WTC11 (cell line): Measurements from ENCODE around the gene EDARADD. TPM values are rescaled to one million over a fixed set of nuclear protein-coding genes. Genes with fewer than 3 reads are reported as not detected.
A peak's percentile ranks its signal among the peaks of the same experiment; 100 is the strongest.

Experiments
- ATAC-seq: fragments of 200-7000 bp; cut with Tn5 transposase; 2 replicates; pipeline ENCODE4 v1.10.0; 2021; ENCODE audit warnings: mild to moderate bottlenecking, moderate library complexity
- CTCF ChIA-PET: fragments of 300-600 bp; sonication (Branson Sonifier 250); formaldehyde crosslinking; loops from one replicate; lab custom pipeline; 2021; ENCODE audit warnings: antibody characterized with exemption; lab: Charles Lee
- POLR2A ChIA-PET: fragments of 350-600 bp; sonication (Branson Sonifier 250); formaldehyde crosslinking; loops from one replicate; lab custom pipeline; 2021; ENCODE audit warnings: antibody characterized with exemption; lab: Charles Lee
- DNase-seq: peaks from one replicate; pipeline ENCODE4 v3.0.0; 2021; ENCODE audit warnings: low spot score
- H3K27ac Mint-ChIP-seq: 2 replicates; pipeline ENCODE4 v1.8.0; 2021; ENCODE audit warnings: mixed read lengths
- H3K27me3 Mint-ChIP-seq: 2 replicates; pipeline ENCODE4 v1.8.0; 2021; ENCODE audit warnings: low read depth, mild to moderate bottlenecking, moderate library complexity, mixed read lengths
- H3K36me3 Mint-ChIP-seq: 2 replicates; pipeline ENCODE4 v1.8.0; 2021; ENCODE audit warnings: mixed read lengths
- H3K4me1 Mint-ChIP-seq: 2 replicates; pipeline ENCODE4 v1.8.0; 2022; ENCODE audit warnings: mixed read lengths
- H3K4me3 Mint-ChIP-seq: 2 replicates; pipeline ENCODE4 v1.8.0; 2021; ENCODE audit warnings: mild to moderate bottlenecking, moderate library complexity, mixed read lengths
- H3K9me3 Mint-ChIP-seq: 2 replicates; pipeline ENCODE4 v1.8.0; 2021; ENCODE audit warnings: mixed read lengths
- CBFB ChIP-seq: sonication (generic); formaldehyde crosslinking; IDR thresholded peaks from 2 replicates; pipeline ENCODE4 v1.8.1; 2022; ENCODE audit warnings: mild to moderate bottlenecking, low read depth, missing genetic modification reagents
- CREM ChIP-seq: sonication (generic); formaldehyde crosslinking; IDR thresholded peaks from 2 replicates; pipeline ENCODE4 v1.8.1; 2022; ENCODE audit warnings: mild to moderate bottlenecking, missing genetic modification reagents, moderate library complexity
- FOXP1 ChIP-seq: sonication (generic); formaldehyde crosslinking; IDR thresholded peaks from 2 replicates; pipeline ENCODE4 v1.8.0; 2022; ENCODE audit warnings: missing genetic modification reagents, mild to moderate bottlenecking, moderate library complexity, borderline replicate concordance
- IRF2 ChIP-seq: sonication (generic); formaldehyde crosslinking; IDR thresholded peaks from 2 replicates; pipeline ENCODE4 v1.8.0; 2022; ENCODE audit warnings: low read depth, missing genetic modification reagents, borderline replicate concordance
- KAT7 ChIP-seq: sonication (generic); formaldehyde crosslinking; IDR thresholded peaks from 2 replicates; pipeline ENCODE4 v1.8.1; 2023; ENCODE audit warnings: missing genetic modification reagents, mild to moderate bottlenecking, borderline replicate concordance
- NFYB ChIP-seq: sonication (generic); formaldehyde crosslinking; conservative IDR thresholded peaks from 2 replicates; pipeline ENCODE4 v1.8.0; 2022; ENCODE audit warnings: low read depth, missing genetic modification reagents
- TEAD4 ChIP-seq: sonication (generic); formaldehyde crosslinking; IDR thresholded peaks from 2 replicates; pipeline ENCODE4 v1.8.0; 2022; ENCODE audit warnings: mild to moderate bottlenecking, missing genetic modification reagents
- TP53 ChIP-seq: sonication (generic); formaldehyde crosslinking; IDR thresholded peaks from 2 replicates; pipeline ENCODE4 v1.8.1; 2023; ENCODE audit warnings: mild to moderate bottlenecking, missing genetic modification reagents
- ZNF219 ChIP-seq: sonication (generic); formaldehyde crosslinking; IDR thresholded peaks from 2 replicates; pipeline ENCODE4 v1.8.0; 2023; ENCODE audit warnings: missing genetic modification reagents, mild to moderate bottlenecking, borderline replicate concordance
- ZNF232 ChIP-seq: sonication (generic); formaldehyde crosslinking; IDR thresholded peaks from 2 replicates; pipeline ENCODE4 v1.8.0; 2022; ENCODE audit warnings: mild to moderate bottlenecking, missing genetic modification reagents
- ZNF317 ChIP-seq: sonication (generic); formaldehyde crosslinking; IDR thresholded peaks from 2 replicates; pipeline ENCODE4 v1.8.1; 2023; ENCODE audit warnings: low read depth, mild to moderate bottlenecking, moderate library complexity, missing genetic modification reagents, borderline replicate concordance
- total RNA-seq: library from RNA; stranded (reverse); gene quantifications from 3 replicates; pipeline ENCODE4 v1.2.3, GENCODE V29; 2021
- TF ChIP-seq, protein P1 (sequence below): fragments of 250-450 bp; sonication (Bioruptor Pico); IDR thresholded peaks from 2 replicates; pipeline ENCODE4 v1.9.0; 2021; ENCODE audit warnings: mild to moderate bottlenecking
- TF ChIP-seq, protein P2 (sequence below): fragments of 250-450 bp; sonication (Bioruptor Pico); IDR thresholded peaks from 2 replicates; pipeline ENCODE4 v2.1.2; 2022; ENCODE audit warnings: mild to moderate bottlenecking, moderate library complexity
- TF ChIP-seq, protein P3 (sequence below): sonication (generic); formaldehyde crosslinking; IDR thresholded peaks from 2 replicates; pipeline ENCODE4 v1.8.1; 2022; ENCODE audit warnings: low read depth, mild to moderate bottlenecking, moderate library complexity, missing genetic modification reagents, borderline replicate concordance
- TF ChIP-seq, protein P4 (sequence below): sonication (generic); formaldehyde crosslinking; IDR thresholded peaks from 2 replicates; pipeline ENCODE4 v1.8.1; 2023; ENCODE audit warnings: mild to moderate bottlenecking, missing genetic modification reagents
- TF ChIP-seq, protein P5 (sequence below): sonication (generic); formaldehyde crosslinking; IDR thresholded peaks from 2 replicates; pipeline ENCODE4 v1.8.1; 2022; ENCODE audit warnings: low read depth, missing genetic modification reagents, borderline replicate concordance
- TF ChIP-seq, protein P6 (sequence below): sonication (generic); formaldehyde crosslinking; IDR thresholded peaks from 2 replicates; pipeline ENCODE4 v1.8.1; 2023; ENCODE audit warnings: mild to moderate bottlenecking, missing genetic modification reagents, borderline replicate concordance
- TF ChIP-seq, protein P7 (sequence below): sonication (generic); formaldehyde crosslinking; IDR thresholded peaks from 2 replicates; pipeline ENCODE4 v1.8.0; 2023; ENCODE audit warnings: mild to moderate bottlenecking, missing genetic modification reagents
- TF ChIP-seq, protein P8 (sequence below): fragments of 250-450 bp; sonication (Bioruptor Pico); conservative IDR thresholded peaks from 2 replicates; pipeline ENCODE4 v1.9.0; 2021; ENCODE audit warnings: mild to moderate bottlenecking
- TF ChIP-seq, protein P9 (sequence below): sonication (generic); formaldehyde crosslinking; IDR thresholded peaks from 2 replicates; pipeline ENCODE4 v1.8.1; 2023; ENCODE audit warnings: mild to moderate bottlenecking, missing genetic modification reagents

Gene EDARADD
- total RNA-seq, 1 experiment from 2014 or later, result 5.0 TPM

DNA sequence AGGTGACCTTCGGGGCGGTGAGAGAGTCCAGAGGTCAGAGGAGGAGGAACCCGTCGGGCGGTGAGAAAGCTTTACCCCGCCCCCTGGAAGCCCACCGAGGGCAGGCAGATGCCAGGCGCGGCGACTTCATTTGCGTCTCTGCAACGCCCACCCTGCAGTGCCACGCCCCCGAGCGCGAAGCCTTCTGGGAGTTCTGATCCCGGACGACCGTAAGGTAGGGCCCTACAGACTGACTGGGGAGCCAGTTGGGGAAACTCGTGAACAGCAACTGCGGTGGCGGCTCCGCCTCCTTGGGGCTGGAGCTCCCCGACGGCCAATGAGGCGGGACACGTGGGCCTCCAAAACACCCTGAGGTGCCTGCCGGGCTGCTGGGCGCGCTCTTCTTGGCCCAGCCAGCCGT lies 46.0 kb upstream of the EDARADD start:
- TF ChIP-seq NFYB (CRISPR knock-in tag) (no peak), TP53 (no peak), IRF2 (CRISPR knock-in tag) (no peak), CREM (no peak), ZNF232 (CRISPR knock-in tag) (no peak), ZNF219 (no peak), ZNF317 (no peak), KAT7 (CRISPR knock-in tag) (no peak), TEAD4 (no peak), FOXP1 (no peak), CBFB (no peak)
- TF ChIP-seq, protein P1, sequence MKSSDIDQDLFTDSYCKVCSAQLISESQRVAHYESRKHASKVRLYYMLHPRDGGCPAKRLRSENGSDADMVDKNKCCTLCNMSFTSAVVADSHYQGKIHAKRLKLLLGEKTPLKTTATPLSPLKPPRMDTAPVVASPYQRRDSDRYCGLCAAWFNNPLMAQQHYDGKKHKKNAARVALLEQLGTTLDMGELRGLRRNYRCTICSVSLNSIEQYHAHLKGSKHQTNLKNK (CRISPR knock-in tag), result no peak
- TF ChIP-seq, protein P2, sequence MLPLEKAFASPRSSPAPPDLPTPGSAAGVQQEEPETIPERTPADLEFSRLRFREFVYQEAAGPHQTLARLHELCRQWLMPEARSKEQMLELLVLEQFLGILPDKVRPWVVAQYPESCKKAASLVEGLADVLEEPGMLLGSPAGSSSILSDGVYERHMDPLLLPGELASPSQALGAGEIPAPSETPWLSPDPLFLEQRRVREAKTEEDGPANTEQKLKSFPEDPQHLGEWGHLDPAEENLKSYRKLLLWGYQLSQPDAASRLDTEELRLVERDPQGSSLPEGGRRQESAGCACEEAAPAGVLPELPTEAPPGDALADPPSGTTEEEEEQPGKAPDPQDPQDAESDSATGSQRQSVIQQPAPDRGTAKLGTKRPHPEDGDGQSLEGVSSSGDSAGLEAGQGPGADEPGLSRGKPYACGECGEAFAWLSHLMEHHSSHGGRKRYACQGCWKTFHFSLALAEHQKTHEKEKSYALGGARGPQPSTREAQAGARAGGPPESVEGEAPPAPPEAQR, result no peak
- TF ChIP-seq, protein P3, sequence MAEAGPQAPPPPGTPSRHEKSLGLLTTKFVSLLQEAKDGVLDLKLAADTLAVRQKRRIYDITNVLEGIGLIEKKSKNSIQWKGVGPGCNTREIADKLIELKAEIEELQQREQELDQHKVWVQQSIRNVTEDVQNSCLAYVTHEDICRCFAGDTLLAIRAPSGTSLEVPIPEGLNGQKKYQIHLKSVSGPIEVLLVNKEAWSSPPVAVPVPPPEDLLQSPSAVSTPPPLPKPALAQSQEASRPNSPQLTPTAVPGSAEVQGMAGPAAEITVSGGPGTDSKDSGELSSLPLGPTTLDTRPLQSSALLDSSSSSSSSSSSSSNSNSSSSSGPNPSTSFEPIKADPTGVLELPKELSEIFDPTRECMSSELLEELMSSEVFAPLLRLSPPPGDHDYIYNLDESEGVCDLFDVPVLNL (CRISPR knock-in tag), result no peak
- TF ChIP-seq, protein P4, sequence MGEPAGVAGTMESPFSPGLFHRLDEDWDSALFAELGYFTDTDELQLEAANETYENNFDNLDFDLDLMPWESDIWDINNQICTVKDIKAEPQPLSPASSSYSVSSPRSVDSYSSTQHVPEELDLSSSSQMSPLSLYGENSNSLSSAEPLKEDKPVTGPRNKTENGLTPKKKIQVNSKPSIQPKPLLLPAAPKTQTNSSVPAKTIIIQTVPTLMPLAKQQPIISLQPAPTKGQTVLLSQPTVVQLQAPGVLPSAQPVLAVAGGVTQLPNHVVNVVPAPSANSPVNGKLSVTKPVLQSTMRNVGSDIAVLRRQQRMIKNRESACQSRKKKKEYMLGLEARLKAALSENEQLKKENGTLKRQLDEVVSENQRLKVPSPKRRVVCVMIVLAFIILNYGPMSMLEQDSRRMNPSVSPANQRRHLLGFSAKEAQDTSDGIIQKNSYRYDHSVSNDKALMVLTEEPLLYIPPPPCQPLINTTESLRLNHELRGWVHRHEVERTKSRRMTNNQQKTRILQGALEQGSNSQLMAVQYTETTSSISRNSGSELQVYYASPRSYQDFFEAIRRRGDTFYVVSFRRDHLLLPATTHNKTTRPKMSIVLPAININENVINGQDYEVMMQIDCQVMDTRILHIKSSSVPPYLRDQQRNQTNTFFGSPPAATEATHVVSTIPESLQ (CRISPR knock-in tag), result no peak
- TF ChIP-seq, protein P5, sequence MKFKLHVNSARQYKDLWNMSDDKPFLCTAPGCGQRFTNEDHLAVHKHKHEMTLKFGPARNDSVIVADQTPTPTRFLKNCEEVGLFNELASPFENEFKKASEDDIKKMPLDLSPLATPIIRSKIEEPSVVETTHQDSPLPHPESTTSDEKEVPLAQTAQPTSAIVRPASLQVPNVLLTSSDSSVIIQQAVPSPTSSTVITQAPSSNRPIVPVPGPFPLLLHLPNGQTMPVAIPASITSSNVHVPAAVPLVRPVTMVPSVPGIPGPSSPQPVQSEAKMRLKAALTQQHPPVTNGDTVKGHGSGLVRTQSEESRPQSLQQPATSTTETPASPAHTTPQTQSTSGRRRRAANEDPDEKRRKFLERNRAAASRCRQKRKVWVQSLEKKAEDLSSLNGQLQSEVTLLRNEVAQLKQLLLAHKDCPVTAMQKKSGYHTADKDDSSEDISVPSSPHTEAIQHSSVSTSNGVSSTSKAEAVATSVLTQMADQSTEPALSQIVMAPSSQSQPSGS (CRISPR knock-in tag), result no peak
- TF ChIP-seq, protein P6, sequence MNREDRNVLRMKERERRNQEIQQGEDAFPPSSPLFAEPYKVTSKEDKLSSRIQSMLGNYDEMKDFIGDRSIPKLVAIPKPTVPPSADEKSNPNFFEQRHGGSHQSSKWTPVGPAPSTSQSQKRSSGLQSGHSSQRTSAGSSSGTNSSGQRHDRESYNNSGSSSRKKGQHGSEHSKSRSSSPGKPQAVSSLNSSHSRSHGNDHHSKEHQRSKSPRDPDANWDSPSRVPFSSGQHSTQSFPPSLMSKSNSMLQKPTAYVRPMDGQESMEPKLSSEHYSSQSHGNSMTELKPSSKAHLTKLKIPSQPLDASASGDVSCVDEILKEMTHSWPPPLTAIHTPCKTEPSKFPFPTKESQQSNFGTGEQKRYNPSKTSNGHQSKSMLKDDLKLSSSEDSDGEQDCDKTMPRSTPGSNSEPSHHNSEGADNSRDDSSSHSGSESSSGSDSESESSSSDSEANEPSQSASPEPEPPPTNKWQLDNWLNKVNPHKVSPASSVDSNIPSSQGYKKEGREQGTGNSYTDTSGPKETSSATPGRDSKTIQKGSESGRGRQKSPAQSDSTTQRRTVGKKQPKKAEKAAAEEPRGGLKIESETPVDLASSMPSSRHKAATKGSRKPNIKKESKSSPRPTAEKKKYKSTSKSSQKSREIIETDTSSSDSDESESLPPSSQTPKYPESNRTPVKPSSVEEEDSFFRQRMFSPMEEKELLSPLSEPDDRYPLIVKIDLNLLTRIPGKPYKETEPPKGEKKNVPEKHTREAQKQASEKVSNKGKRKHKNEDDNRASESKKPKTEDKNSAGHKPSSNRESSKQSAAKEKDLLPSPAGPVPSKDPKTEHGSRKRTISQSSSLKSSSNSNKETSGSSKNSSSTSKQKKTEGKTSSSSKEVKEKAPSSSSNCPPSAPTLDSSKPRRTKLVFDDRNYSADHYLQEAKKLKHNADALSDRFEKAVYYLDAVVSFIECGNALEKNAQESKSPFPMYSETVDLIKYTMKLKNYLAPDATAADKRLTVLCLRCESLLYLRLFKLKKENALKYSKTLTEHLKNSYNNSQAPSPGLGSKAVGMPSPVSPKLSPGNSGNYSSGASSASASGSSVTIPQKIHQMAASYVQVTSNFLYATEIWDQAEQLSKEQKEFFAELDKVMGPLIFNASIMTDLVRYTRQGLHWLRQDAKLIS (CRISPR knock-in tag), result no peak
- TF ChIP-seq, protein P7, sequence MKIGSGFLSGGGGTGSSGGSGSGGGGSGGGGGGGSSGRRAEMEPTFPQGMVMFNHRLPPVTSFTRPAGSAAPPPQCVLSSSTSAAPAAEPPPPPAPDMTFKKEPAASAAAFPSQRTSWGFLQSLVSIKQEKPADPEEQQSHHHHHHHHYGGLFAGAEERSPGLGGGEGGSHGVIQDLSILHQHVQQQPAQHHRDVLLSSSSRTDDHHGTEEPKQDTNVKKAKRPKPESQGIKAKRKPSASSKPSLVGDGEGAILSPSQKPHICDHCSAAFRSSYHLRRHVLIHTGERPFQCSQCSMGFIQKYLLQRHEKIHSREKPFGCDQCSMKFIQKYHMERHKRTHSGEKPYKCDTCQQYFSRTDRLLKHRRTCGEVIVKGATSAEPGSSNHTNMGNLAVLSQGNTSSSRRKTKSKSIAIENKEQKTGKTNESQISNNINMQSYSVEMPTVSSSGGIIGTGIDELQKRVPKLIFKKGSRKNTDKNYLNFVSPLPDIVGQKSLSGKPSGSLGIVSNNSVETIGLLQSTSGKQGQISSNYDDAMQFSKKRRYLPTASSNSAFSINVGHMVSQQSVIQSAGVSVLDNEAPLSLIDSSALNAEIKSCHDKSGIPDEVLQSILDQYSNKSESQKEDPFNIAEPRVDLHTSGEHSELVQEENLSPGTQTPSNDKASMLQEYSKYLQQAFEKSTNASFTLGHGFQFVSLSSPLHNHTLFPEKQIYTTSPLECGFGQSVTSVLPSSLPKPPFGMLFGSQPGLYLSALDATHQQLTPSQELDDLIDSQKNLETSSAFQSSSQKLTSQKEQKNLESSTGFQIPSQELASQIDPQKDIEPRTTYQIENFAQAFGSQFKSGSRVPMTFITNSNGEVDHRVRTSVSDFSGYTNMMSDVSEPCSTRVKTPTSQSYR (CRISPR knock-in tag), result no peak
- TF ChIP-seq, protein P8, sequence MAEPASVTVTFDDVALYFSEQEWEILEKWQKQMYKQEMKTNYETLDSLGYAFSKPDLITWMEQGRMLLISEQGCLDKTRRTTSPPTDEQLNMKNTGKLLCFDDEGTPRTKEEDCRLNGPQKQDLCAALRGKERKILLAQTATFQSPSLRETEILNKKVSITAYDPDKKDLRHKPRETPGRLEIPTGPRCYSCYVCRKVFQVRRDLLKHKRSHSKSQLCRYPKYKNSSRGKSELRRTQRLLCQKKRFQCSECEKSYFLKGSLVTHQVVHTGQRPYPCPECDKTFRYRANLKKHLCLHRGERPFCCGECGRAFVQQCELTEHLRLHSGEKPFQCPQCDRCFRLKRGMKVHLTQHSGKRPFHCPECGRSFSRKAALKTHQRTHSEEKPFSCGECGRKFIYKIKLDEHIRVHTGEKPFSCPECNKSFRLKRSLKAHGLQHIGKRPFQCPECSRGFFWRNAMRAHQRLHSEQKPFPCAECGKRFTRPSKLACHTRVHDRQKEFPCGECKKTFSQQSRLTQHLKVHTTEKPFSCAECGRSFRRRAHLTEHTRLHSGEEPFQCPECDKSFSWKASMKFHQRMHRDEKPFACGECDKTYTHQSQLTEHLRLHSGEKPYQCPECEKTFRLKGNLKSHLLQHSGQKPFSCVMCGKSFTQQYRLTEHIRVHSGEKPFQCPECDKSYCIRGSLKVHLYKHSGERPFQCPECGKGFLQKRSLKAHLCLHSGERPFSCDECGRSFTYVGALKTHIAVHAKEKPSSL (CRISPR knock-in tag), result no peak
- TF ChIP-seq, protein P9, sequence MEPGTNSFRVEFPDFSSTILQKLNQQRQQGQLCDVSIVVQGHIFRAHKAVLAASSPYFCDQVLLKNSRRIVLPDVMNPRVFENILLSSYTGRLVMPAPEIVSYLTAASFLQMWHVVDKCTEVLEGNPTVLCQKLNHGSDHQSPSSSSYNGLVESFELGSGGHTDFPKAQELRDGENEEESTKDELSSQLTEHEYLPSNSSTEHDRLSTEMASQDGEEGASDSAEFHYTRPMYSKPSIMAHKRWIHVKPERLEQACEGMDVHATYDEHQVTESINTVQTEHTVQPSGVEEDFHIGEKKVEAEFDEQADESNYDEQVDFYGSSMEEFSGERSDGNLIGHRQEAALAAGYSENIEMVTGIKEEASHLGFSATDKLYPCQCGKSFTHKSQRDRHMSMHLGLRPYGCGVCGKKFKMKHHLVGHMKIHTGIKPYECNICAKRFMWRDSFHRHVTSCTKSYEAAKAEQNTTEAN (CRISPR knock-in tag), result no peak
- Mint-ChIP-seq H3K9me3 (no peaks in the 10 kb centered on the region), H3K4me1 (peaks cover 5% of the 10 kb centered on the region), H3K27me3 (no peaks in the 10 kb centered on the region; the same call in 1 of the 2 replicates), H3K27ac (no peak overlapping the region), H3K36me3 (no peaks in the 10 kb centered on the region), H3K4me3 (no peak overlapping the region)
- DNase-seq (peak; percentile 39), ATAC-seq (peak; percentile 83)
- ChIA-PET POLR2A (no interaction called here), CTCF (interaction anchor here (0.6 to 1.5 kb wide), 3 partner anchors 21 to 184 kb away, joined by 3 read pairs; no protein-coding TSS in a partner anchor)
